VCaP (cell line): ENCODE data around the gene KCNH8.

Experiments used
- H3K27ac ChIP-seq: fragments of 450-650 bp; 2 replicates; pipeline ENCODE4 v1.5.1; 2017
- TF ChIP-seq, protein P1 (sequence below): fragments of 450-650 bp; conservative IDR thresholded peaks from 2 replicates; pipeline ENCODE4 v1.5.1; 2017; ENCODE audit warnings: mild to moderate bottlenecking, moderate library complexity

The KCNH8 gene

GRCh38 chr3:19342389-19342788 is 194.1 kb downstream of the KCNH8 start:
- TF ChIP-seq, protein P1, sequence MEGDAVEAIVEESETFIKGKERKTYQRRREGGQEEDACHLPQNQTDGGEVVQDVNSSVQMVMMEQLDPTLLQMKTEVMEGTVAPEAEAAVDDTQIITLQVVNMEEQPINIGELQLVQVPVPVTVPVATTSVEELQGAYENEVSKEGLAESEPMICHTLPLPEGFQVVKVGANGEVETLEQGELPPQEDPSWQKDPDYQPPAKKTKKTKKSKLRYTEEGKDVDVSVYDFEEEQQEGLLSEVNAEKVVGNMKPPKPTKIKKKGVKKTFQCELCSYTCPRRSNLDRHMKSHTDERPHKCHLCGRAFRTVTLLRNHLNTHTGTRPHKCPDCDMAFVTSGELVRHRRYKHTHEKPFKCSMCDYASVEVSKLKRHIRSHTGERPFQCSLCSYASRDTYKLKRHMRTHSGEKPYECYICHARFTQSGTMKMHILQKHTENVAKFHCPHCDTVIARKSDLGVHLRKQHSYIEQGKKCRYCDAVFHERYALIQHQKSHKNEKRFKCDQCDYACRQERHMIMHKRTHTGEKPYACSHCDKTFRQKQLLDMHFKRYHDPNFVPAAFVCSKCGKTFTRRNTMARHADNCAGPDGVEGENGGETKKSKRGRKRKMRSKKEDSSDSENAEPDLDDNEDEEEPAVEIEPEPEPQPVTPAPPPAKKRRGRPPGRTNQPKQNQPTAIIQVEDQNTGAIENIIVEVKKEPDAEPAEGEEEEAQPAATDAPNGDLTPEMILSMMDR: no peak
- H3K27ac ChIP-seq: no peak overlapping the region

- TF ChIP-seq, protein P1: no peak
- peak overlapping the region; percentile 36 for H3K27ac ChIP-seq
Observed at GRCh38 chr3:19346759-19347158, 198.4 kb downstream of the KCNH8 start.

DNA sequence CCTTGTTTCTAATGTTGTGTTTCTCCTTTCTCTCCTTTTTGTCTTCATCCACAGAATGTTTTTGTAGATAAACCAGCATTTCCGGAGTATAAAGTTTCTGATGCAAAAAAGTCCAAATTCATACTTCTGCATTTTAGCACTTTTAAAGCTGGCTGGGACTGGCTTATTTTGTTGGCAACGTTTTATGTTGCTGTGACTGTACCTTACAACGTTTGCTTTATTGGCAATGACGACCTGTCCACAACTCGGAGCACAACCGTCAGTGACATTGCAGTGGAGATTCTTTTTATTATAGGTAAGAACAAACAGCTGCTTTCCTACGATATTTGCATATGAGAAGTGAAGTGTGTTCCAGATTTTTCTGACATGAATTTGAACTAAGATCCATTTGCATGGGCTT is 199.4 kb downstream of the KCNH8 start:
- H3K27ac ChIP-seq: peak overlapping the region; percentile 36
- TF ChIP-seq, protein P1: no peak

GRCh38 chr3:19348500-19348899 is 200.2 kb downstream of the KCNH8 start:
- peak overlapping the region; percentile 36; the same call in 1 of the 2 replicates for H3K27ac ChIP-seq
- TF ChIP-seq, protein P1: no peak

DNA sequence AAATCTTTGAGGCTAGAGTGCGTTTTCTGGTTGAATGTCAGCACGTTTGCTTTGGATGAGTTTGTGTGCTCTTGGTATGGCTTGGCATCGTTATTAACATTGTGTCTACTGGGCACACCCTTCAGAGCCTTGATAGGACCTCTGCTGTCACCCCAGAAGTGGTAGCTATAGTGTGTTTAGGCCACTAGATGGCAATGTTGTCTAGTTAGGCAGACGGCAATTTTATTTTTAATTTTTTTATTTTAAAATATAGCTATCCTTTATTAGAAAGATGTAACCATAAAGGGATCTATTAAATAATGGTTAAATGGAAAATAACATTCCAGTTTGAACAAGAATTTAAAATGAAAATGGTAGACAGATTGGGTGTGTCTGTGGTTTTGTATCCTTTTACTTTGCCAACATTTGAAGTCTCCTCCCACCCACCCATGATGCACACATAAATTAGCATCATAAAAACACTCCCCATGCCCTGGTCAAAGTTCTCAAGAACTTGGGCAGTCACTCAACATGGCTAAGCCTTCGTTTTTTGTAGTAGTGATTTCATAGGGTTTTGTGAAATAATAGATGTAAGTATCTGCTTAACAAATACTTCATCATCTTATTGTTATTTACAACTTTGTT is 200.7 kb downstream of the KCNH8 start:
- H3K27ac ChIP-seq: no peak overlapping the region
- TF ChIP-seq, protein P1: peak; percentile 86

- no peak overlapping the region for H3K27ac ChIP-seq
- TF ChIP-seq, protein P1: no peak
Observed at GRCh38 chr3:19357947-19358346, 209.6 kb downstream of the KCNH8 start.

DNA sequence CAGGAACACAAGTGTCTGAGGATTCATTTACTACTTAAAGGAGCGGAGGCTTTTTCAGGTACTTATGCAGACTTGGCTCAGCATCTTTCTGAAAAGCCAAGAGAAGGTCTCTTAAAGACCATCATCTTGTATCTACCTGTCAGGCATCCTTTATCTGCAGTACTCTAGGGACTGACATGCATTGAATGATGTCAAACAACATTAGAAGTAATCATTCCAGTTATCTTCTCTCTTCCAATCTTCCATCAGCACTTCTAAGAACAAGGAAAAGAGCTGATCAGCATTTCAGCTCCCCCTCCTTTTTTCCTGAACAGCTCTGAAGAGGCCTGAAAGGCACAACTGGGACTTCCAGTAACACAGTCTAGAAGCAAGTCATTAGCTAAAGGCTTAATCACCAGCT is 214.8 kb downstream of the KCNH8 start:
- TF ChIP-seq, protein P1: no peak
- H3K27ac ChIP-seq: no peak overlapping the region
